Psoas muscle (tissue), 8 donors: ENCODE results near the gene MED29. TPM values are rescaled to one million over a fixed set of nuclear protein-coding genes. Genes with fewer than 3 reads are reported as not detected.

ENCODE experiments used
- ATAC-seq, 4 donors: fragments of 200-7000 bp; cut with Tn5 transposase; one replicate each; pipeline ENCODE4 v1.9.1; 2020; ENCODE audit warnings: moderate library complexity in 3 of 4, mild to moderate bottlenecking in 2 of 4
- DNase-seq, 2 donors: peaks; one replicate each; pipeline ENCODE4 v3.0.0-alpha.2; 2020
- H3K27ac ChIP-seq: fragments of 200-600 bp; one replicate; pipeline ENCODE4 v1.8.0; 2022
- H3K27me3 ChIP-seq, 3 donors: fragments of 200-600 bp in 1 of 3; one replicate each; pipeline versions ENCODE4 v1.6.1 to v1.8.0; 2013 to 2022; ENCODE audit warnings: low read length in 2 of 3, mild to moderate bottlenecking in 2 of 3, moderate library complexity in 1 of 3; ENCODE audit not compliant: insufficient read depth in 3 of 3
- H3K36me3 ChIP-seq, 2 donors: fragments of 200-600 bp in 1 of 2; one replicate each; pipeline versions ENCODE4 v1.6.1 to v1.8.0; 2013 to 2022; ENCODE audit warnings: low read depth in 1 of 2, mild to moderate bottlenecking in 1 of 2, moderate library complexity in 1 of 2; ENCODE audit not compliant: insufficient read depth in 1 of 2
- H3K4me1 ChIP-seq: fragments of 200-600 bp; one replicate; pipeline ENCODE4 v1.8.0; 2022
- H3K4me3 ChIP-seq: fragments of 200-600 bp; one replicate; pipeline ENCODE4 v1.8.0; 2022; ENCODE audit warnings: mild to moderate bottlenecking
- H3K9me3 ChIP-seq: fragments of 200-600 bp; one replicate; pipeline ENCODE4 v1.8.0; 2022
- whole genome bisulfite sequencing, 3 donors: extraction: QIAGEN DNeasy Blood & Tissue Kit; methylation state at CpG; one replicate each; pipeline versions ENCODE4 v1.1.6 to v1.1.7; 2013; 5-methylcytosine and 5-hydroxymethylcytosine counted together
- intact Hi-C, 2 donors: fragments of 100-400 bp; cut with DNase I; formaldehyde crosslinking; loops; one replicate each; pipeline versions ENCODE4 v1.11.0 to v1.14.2; 2022
- polyA plus RNA-seq, 3 donors: library from polyadenylated mRNA; stranded (reverse); fragments of 200-250 nt; gene quantifications; one replicate each; pipeline ENCODE4 v1.2.3, GENCODE V29; 2013
- total RNA-seq, 4 donors: library from RNA; stranded (reverse); fragmentation: NEBNext Ultra II Directional in 2 of 4; extraction: Animal tissue kit (Norgen Biotek cat#: 25700) in 2 of 4; gene quantifications; one replicate each; pipeline versions ENCODE4 v1.2.1 to v1.2.4, GENCODE V29; 2021 to 2023
- TF ChIP-seq, protein P1 (sequence below): fragments of 200-600 bp; IDR thresholded peaks from one replicate; pipeline ENCODE4 v1.8.0; 2022; ENCODE audit warnings: antibody characterized with exemption
- donor health status: healthy with polysubstance abuse.
- donor health status: DM: no; HTN: no; CAD: no; lungs with moderate emphysema.
- donor health status: Bipolar disorder and iron deficiency.
- donor health status: healthy.
- donor health status: DM: yes; HTN: yes; CAD: no.
- donor health status: DM: no; HTN: no; CAD: no.
- donor health status: DM: no; HTN: no; CAD: no.
- donor health status: DM: yes; HTN: yes; CAD: no.

MED29 gene
- total and polyA plus RNA-seq, 7 donors = 25.0 to 51.7 (median 29.8) TPM

DNA sequence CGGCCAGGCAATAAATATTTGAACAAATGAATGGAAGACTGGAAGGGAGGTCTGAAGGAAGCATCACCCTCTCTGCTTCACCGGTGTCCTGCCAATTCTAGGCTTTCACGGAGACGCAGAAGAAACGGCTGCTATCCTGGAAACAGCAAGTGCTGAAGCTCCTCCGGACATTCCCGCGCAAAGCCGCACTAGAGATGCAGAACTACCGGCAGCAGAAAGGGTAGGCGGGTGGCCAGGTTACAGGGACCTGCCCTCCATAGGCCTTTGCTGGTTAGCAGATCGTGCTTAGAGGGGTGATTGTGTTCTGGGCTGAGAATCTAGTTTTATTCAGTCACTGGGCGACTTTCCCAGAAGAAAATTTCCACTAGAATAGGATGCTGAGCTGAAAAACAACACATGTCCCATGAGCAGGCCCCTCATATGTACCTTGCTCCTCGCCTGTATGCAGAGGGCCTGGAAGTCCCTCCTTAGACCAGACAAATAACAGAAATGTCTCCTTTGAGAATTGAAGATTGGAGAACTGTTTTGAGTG is 11.2 kb upstream of the MED29 start:
- Histone ChIP-seq H3K4me3 (no peak overlapping the region), H3K36me3 (peaks cover 30 to 100% of the 10 kb centered on the region in 2 donors), H3K4me1 (no peaks in the 10 kb centered on the region), H3K27me3 (no peaks in the 10 kb centered on the region), H3K9me3 (no peaks in the 10 kb centered on the region), H3K27ac (no peak overlapping the region)
- DNase-seq = no peak
- no peak for ATAC-seq
- TF ChIP-seq, protein P1, sequence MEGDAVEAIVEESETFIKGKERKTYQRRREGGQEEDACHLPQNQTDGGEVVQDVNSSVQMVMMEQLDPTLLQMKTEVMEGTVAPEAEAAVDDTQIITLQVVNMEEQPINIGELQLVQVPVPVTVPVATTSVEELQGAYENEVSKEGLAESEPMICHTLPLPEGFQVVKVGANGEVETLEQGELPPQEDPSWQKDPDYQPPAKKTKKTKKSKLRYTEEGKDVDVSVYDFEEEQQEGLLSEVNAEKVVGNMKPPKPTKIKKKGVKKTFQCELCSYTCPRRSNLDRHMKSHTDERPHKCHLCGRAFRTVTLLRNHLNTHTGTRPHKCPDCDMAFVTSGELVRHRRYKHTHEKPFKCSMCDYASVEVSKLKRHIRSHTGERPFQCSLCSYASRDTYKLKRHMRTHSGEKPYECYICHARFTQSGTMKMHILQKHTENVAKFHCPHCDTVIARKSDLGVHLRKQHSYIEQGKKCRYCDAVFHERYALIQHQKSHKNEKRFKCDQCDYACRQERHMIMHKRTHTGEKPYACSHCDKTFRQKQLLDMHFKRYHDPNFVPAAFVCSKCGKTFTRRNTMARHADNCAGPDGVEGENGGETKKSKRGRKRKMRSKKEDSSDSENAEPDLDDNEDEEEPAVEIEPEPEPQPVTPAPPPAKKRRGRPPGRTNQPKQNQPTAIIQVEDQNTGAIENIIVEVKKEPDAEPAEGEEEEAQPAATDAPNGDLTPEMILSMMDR = no peak
- whole genome bisulfite sequencing, 3 donors = 89 to 93% (median 92%) methylated on average over 14 of the region's 14 CpGs
- intact Hi-C loops = loop anchor here in 1 of 2 donors (5.0 kb wide), 1 partner anchor 37 kb away; no protein-coding TSS in a partner anchor

DNA sequence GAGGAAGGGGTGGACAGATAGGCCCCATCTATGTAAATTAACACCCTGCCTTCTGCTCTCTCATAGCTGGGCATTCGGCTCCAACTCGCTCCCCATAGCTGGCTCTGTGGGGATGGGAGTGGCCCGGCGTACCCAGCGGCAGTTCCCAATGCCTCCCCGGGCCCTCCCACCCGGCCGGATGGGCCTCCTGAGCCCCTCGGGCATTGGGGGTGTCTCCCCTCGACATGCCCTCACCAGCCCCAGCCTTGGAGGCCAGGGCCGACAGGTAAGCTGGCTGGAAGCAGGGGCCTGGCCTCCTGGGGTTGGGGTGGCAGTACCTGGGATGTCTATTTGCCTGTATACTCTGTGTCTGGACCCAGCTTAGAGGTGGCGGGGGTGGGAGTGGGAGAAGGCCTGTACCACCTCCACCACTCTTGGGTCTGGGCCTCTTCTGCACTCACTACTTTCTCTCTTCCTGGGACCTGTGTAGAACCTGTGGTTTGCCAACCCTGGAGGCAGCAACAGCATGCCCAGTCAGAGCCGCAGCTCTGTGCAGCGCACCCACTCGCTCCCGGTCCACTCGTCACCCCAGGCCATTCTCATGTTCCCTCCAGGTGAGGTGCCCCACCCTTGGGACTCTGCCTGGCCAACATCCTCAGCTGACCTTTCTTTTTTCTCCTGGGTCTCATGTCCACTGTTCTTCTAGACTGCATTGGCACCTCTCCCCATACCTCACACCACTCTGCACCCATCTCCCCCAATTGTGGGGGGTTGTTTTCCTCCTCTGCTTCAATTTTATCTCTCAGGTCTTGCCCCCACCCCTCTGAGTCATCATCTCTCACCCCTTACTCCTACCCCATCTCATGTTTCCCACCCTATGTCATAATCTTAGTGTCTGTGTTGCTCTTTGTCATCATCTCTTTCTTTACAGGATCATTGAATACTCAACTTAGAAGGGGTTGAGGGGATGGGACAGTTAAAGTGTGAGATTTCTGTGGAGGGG is 10.4 kb upstream of the MED29 start:
- intact Hi-C loops = loop anchor here in 1 of 2 donors (5.0 kb wide), 1 partner anchor 36 kb away; no protein-coding TSS in a partner anchor
- TF ChIP-seq, protein P1 = no peak
- H3K27ac ChIP-seq = no peak overlapping the region
- no peaks in the 10 kb centered on the region for H3K4me1 ChIP-seq
- no peak overlapping the region for H3K4me3 ChIP-seq
- 83 to 88% (median 86%) methylated on average over 11 to 17 of the region's 17 CpGs for WGBS, 3 donors
- no peaks in the 10 kb centered on the region for H3K27me3 ChIP-seq
- peaks cover 30 to 100% of the 10 kb centered on the region in 2 donors for H3K36me3 ChIP-seq
- ATAC-seq (no peak), DNase-seq (no peak)
- H3K9me3 ChIP-seq = no peaks in the 10 kb centered on the region

DNA sequence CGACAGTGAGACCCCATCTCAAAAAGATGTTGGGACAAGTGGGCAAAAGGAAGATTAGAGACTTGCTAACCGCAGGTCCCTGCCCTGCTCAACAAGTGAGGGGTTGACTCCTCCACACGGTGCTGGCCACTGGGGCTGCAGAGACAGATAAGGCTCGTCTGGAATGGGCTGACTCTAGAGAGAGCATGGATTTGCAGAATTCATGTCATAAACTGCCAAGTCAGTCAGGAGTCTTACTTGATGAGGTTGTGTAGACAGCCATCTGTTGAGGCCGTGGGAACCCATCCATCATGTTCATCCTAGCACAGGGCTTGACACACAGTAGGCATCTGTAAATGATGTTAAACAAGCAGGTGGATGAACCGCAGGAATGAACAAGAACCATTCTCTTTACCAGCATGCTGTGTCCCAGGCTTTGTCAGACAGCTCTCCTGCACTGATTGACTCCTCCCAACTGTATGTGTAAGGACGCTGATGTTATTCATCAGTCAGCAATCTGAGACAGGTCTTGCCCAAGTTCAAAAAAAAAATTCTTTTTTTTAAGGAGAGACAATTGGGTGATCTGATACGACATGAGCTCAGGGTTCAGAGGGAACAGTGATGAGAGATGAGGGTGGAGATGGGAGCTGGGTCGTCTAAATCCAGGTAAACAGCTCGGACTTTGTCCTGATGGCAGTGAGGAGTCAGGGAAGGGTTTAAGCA is 9.1 kb upstream of the MED29 start:
- DNase-seq = no peak
- 71 to 84% (median 73%) methylated on average over 10 of the region's 10 CpGs for WGBS, 3 donors
- peaks cover 22 to 100% of the 10 kb centered on the region in 2 donors for H3K36me3 ChIP-seq
- H3K27ac ChIP-seq = no peak overlapping the region
- intact Hi-C loops = loop anchor here in 1 of 2 donors (5.0 kb wide), 1 partner anchor 35 kb away; no protein-coding TSS in a partner anchor
- no peak overlapping the region for H3K4me3 ChIP-seq
- ATAC-seq = peak in 1 of 4 donors; percentile 10
- no peaks in the 10 kb centered on the region for H3K4me1 ChIP-seq
- H3K9me3 ChIP-seq = no peaks in the 10 kb centered on the region
- TF ChIP-seq, protein P1 = no peak
- no peaks in the 10 kb centered on the region for H3K27me3 ChIP-seq

DNA sequence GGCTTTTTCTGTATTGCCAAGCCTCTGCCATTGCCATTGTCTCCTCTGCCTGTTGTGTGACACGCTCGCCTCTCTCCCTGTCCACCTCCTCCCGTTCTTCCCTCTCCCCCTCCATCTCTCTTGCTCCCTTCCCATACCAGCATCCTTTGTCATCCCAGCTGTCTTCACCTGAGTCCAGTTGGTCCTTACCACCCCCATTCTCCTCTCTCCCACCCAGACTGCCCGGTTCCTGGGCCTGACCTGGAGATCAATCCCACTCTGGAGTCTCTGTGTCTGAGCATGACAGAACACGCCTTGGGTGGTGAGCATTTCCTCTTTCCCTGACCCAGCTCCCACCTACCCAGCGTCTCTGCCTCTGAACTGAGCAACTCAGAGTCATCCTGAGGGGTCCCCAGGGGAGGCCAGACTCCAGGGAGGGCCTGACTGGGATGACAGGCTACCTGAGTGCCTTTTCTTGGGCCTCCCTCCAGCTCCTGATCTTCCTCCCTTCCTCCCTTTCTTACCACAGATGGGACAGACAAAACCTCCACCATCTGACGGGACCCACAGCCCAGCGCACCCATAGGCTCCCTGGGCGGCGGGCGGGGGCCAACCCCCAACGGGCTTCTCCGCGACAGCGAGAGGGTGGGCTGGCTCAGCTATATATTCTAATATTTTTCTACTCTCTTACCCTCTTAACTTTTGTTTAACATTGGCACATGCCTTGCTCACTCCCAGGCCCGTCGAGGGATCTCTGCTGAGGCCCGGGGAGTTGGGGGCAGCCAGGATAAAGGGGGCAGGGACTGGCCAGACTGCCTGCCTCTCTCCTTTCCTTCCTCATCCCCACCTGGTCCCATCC is 8.0 kb upstream of the MED29 start:
- H3K4me3 ChIP-seq = no peak overlapping the region
- peaks cover 20 to 100% of the 10 kb centered on the region in 2 donors for H3K36me3 ChIP-seq
- ATAC-seq (no peak), DNase-seq (peak in 1 of 2 donors; percentile 30)
- H3K27ac ChIP-seq = no peak overlapping the region
- 87 to 92% (median 88%) methylated on average over 18 of the region's 18 CpGs for WGBS, 3 donors
- no peaks in the 10 kb centered on the region for H3K9me3 ChIP-seq
- intact Hi-C loops = loop anchor here in 1 of 2 donors (5.0 kb wide), 1 partner anchor 34 kb away; no protein-coding TSS in a partner anchor
- no peaks in the 10 kb centered on the region for H3K4me1 ChIP-seq
- TF ChIP-seq, protein P1 = no peak
- no peaks in the 10 kb centered on the region for H3K27me3 ChIP-seq
